BE2C (cell line): Measurements from ENCODE around the gene CCNI2.

Experiments
- DNase-seq: peaks from one replicate; pipeline ENCODE4 v3.0.0-alpha.2; 2020
- H3K27me3 ChIP-seq: fragments of 250-450 bp; sonication (Bioruptor Pico); 2 replicates; pipeline ENCODE4 v1.5.1; 2020; ENCODE audit warnings: mild to moderate bottlenecking
- H3K36me3 ChIP-seq: fragments of 250-450 bp; sonication (Bioruptor Pico); 2 replicates; pipeline ENCODE4 v1.5.1; 2020; ENCODE audit warnings: mild to moderate bottlenecking
- H3K4me1 ChIP-seq: fragments of 250-450 bp; sonication (Bioruptor Pico); 2 replicates; pipeline ENCODE4 v1.5.1; 2020
- H3K4me3 ChIP-seq: 2 replicates; pipeline ENCODE4 v1.5.1; 2011; ENCODE audit warnings: low read depth, low read length
- H3K9me3 ChIP-seq: fragments of 250-450 bp; sonication (Bioruptor Pico); 2 replicates; pipeline ENCODE4 v1.5.1; 2020
- CTCF ChIP-seq: IDR thresholded peaks from 2 replicates; pipeline ENCODE4 v1.5.1; 2012; ENCODE audit warnings: mild to moderate bottlenecking, low read depth, low read length

Gene CCNI2

GRCh38 chr5:132756542-132756941, 9.3 kb downstream of the CCNI2 start:
- no peaks in the 10 kb centered on the region for H3K9me3 ChIP-seq
- peaks cover 12% of the 10 kb centered on the region for H3K36me3 ChIP-seq
- no peak for DNase-seq
- H3K27me3 ChIP-seq = no peaks in the 10 kb centered on the region
- H3K4me3 ChIP-seq = no peak overlapping the region
- H3K4me1 ChIP-seq = no peaks in the 10 kb centered on the region
- no peak for TF ChIP-seq CTCF

- no peak overlapping the region for H3K4me3 ChIP-seq
- H3K36me3 ChIP-seq = peaks cover 17% of the 10 kb centered on the region
- TF ChIP-seq CTCF = no peak
- DNase-seq = no peak
- H3K4me1 ChIP-seq = no peaks in the 10 kb centered on the region
- H3K27me3 ChIP-seq = no peaks in the 10 kb centered on the region
- H3K9me3 ChIP-seq = no peaks in the 10 kb centered on the region
Measured at GRCh38 chr5:132758451-132758850, 11.2 kb downstream of the CCNI2 start.

- no peaks in the 10 kb centered on the region for H3K4me1 ChIP-seq
- TF ChIP-seq CTCF = no peak
- H3K9me3 ChIP-seq = no peaks in the 10 kb centered on the region
- no peak for DNase-seq
- H3K36me3 ChIP-seq = peaks cover 20% of the 10 kb centered on the region
- H3K4me3 ChIP-seq = no peak overlapping the region
- no peaks in the 10 kb centered on the region for H3K27me3 ChIP-seq
Measured at GRCh38 chr5:132759114-132760048, 12.2 kb downstream of the CCNI2 start.

GRCh38 chr5:132760049-132760420, 12.8 kb downstream of the CCNI2 start:
- peaks cover 25% of the 10 kb centered on the region for H3K36me3 ChIP-seq
- H3K9me3 ChIP-seq = no peaks in the 10 kb centered on the region
- DNase-seq = no peak
- TF ChIP-seq CTCF = no peak
- H3K4me3 ChIP-seq = no peak overlapping the region
- H3K4me1 ChIP-seq = no peaks in the 10 kb centered on the region
- H3K27me3 ChIP-seq = no peaks in the 10 kb centered on the region

- Histone ChIP-seq H3K9me3 (no peaks in the 10 kb centered on the region), H3K4me1 (no peaks in the 10 kb centered on the region), H3K36me3 (peaks cover 25% of the 10 kb centered on the region), H3K4me3 (no peak overlapping the region), H3K27me3 (no peaks in the 10 kb centered on the region)
- no peak for TF ChIP-seq CTCF
- no peak for DNase-seq
Measured at GRCh38 chr5:132760601-132761317, 13.5 kb downstream of the CCNI2 start.
